ENCODE results near the gene POF1B. TPM values are rescaled to one million over a fixed set of nuclear protein-coding genes. Genes with fewer than 3 reads are reported as not detected.

The POF1B gene
- polyA plus RNA-seq, 2 of the 4 experiments (the other 2 are of a cell fraction) = 3.8 to 11.7 TPM

- TF ChIP-seq USF2 (IDR thresholded peaks at IDR 0.05) (no peak), GATA3 (IDR thresholded peaks at IDR 0.05; ENCODE audit: borderline replicate concordance) (no peak), PBX3 (IDR thresholded peaks at IDR 0.05) (no peak), RCOR1 (IDR thresholded peaks at IDR 0.05; ENCODE audit: low read depth, low read length) (no peak)
Measured at GRCh38 chrX:85365370-85365995, 14.0 kb downstream of the POF1B start (continued).

GRCh38 chrX:85359051-85359450, 20.4 kb downstream of the POF1B start:
- 40% methylated on average over 1 of the region's 1 CpG for WGBS (ENCODE audit: missing lambda C conversion rate)
- TF ChIP-seq SMC3 (IDR thresholded peaks at IDR 0.05) = no peak
- TF ChIP-seq USF2 (IDR thresholded peaks at IDR 0.05) = no peak
- no peak for TF ChIP-seq HEYL (CRISPR knock-in tag; IDR thresholded peaks at IDR 0.05)
- no peak for TF ChIP-seq ZNF302 (CRISPR knock-in tag; IDR thresholded peaks at IDR 0.05)
- TF ChIP-seq CBX2 (IDR thresholded peaks at IDR 0.05; ENCODE audit: borderline replicate concordance, low read depth) = no peak
- ATAC-seq (no peak), FAIRE-seq (no peak), DNase-seq (ENCODE audit: low read depth in 1 of 2, low spot score in 1 of 2) (no peak)
- Histone ChIP-seq H3K4me2 (no peak overlapping the region), H3K4me1 (no peaks in the 10 kb centered on the region), H3K9me3 (no peaks in the 10 kb centered on the region), H3K27ac (no peak overlapping the region), H3K4me3 (no peak overlapping the region)
- POLR2A ChIA-PET = no interaction called here
- CTCF ChIA-PET = no interaction called here

GRCh38 chrX:85345523-85345922, 33.9 kb downstream of the POF1B start:
- 52% methylated on average over 2 of the region's 2 CpGs for WGBS (ENCODE audit: missing lambda C conversion rate)
- POLR2A ChIA-PET = no interaction called here
- CTCF ChIA-PET = no interaction called here
- ATAC-seq = no peak
- DNase-seq (ENCODE audit: low read depth in 1 of 2, low spot score in 1 of 2) = no peak
- peak; percentile 82 for FAIRE-seq
- H3K4me3 ChIP-seq = no peak overlapping the region
- H3K9me3 ChIP-seq = no peaks in the 10 kb centered on the region
- no peaks in the 10 kb centered on the region for H3K4me1 ChIP-seq
- H3K27ac ChIP-seq = no peak overlapping the region
- no peak overlapping the region for H3K4me2 ChIP-seq
- no peak for TF ChIP-seq USF2 (IDR thresholded peaks at IDR 0.05)
- TF ChIP-seq MAFK (IDR thresholded peaks at IDR 0.05; ENCODE audit: partially characterized antibody) = peak; percentile 98
- TF ChIP-seq CHD4 (IDR thresholded peaks at IDR 0.05; ENCODE audit: borderline replicate concordance) = no peak
- no peak for TF ChIP-seq ATOH8 (CRISPR knock-in tag; IDR thresholded peaks at IDR 0.05; ENCODE audit: low read depth)
- no peak for TF ChIP-seq RAD21 (conservative IDR thresholded peaks at IDR 0.05 in 1 of 2, IDR thresholded peaks at IDR 0.05 in 1 of 2)

GRCh38 chrX:85327060-85327333, 52.5 kb downstream of the POF1B start:
- no peaks in the 10 kb centered on the region for H3K9me3 ChIP-seq
- POLR2A ChIA-PET = no interaction called here
- TF ChIP-seq MYC (IDR thresholded peaks at IDR 0.05; ENCODE audit: borderline replicate concordance, low read length) (no peak), GATA3 (IDR thresholded peaks at IDR 0.05; ENCODE audit: borderline replicate concordance) (no peak)
- ATAC-seq (no peak), FAIRE-seq (no peak), DNase-seq (ENCODE audit: low read depth in 1 of 2, low spot score in 1 of 2) (no peak)
- H3K4me3 ChIP-seq = no peak overlapping the region
- CTCF ChIA-PET = no interaction called here
- no peaks in the 10 kb centered on the region for H3K4me1 ChIP-seq
- H3K4me2 ChIP-seq = no peak overlapping the region
- H3K27ac ChIP-seq = no peak overlapping the region
- 93% methylated on average over 1 of the region's 2 CpGs for WGBS (ENCODE audit: missing lambda C conversion rate)
